Esophagus muscularis mucosa (tissue), 4 donors: ENCODE data around the gene SLC25A23. TPM values are rescaled to one million over a fixed set of nuclear protein-coding genes. Genes with fewer than 3 reads are reported as not detected.

Experiments used
- DNase-seq: peaks from one replicate; pipeline ENCODE4 v3.0.0-alpha.2; 2017; ENCODE audit errors: extremely low spot score
- H3K27ac ChIP-seq, 4 donors: fragments of 200-600 bp; sonication (generic); replicated peaks in 1 of 4; 1 replicate in 3 of 4; 2 replicates in 1 of 4; pipeline ENCODE4 v1.5.1; 2016 to 2019; ENCODE audit warnings: mild to moderate bottlenecking in 1 of 4
- H3K27me3 ChIP-seq, 4 donors: fragments of 200-600 bp; sonication (generic); one replicate each; pipeline versions ENCODE4 v1.5.1 to v1.6.0; 2016 to 2019
- H3K36me3 ChIP-seq, 4 donors: fragments of 200-600 bp; sonication (generic); one replicate each; pipeline ENCODE4 v1.5.1; 2016 to 2019
- H3K4me1 ChIP-seq, 4 donors: fragments of 200-600 bp; sonication (generic); one replicate each; pipeline ENCODE4 v1.5.1; 2016 to 2019
- H3K4me3 ChIP-seq, 4 donors: fragments of 200-600 bp; sonication (generic); 1 replicate in 2 of 4; 2 replicates in 2 of 4; pipeline ENCODE4 v1.5.1; 2016 to 2019; ENCODE audit warnings: mild to moderate bottlenecking in 4 of 4, moderate library complexity in 1 of 4
- H3K9me3 ChIP-seq, 4 donors: fragments of 200-600 bp; sonication (generic); 1 replicate in 3 of 4; 2 replicates in 1 of 4; pipeline ENCODE4 v1.5.1; 2016 to 2019
- EP300 ChIP-seq: sonication (generic); formaldehyde crosslinking; IDR thresholded peaks from one replicate; pipeline ENCODE4 v1.6.1; 2017; ENCODE audit warnings: antibody characterized with exemption
- POLR2A ChIP-seq: fragments of 450-650 bp; IDR thresholded peaks from one replicate; pipeline ENCODE4 v1.6.1; 2017; ENCODE audit warnings: antibody characterized with exemption, moderate library complexity, mild to moderate bottlenecking, low read depth
- POLR2AphosphoS5 ChIP-seq, 2 donors: sonication (generic); formaldehyde crosslinking; IDR thresholded peaks; one replicate each; pipeline ENCODE4 v1.6.1; 2017; ENCODE audit warnings: antibody characterized with exemption in 2 of 2
- WGBS: methylation state at CpG from one replicate; pipeline ENCODE4 v1.1.5; 2018; 5-methylcytosine and 5-hydroxymethylcytosine counted together
- intact Hi-C: fragments of 100-400 bp; cut with DNase I; formaldehyde crosslinking; loops from one replicate; pipeline ENCODE4 v1.15.1; 2023
- total RNA-seq, 4 donors: library from RNA; depleted of rRNA; stranded (reverse); fragments of >200 nt; gene quantifications; one replicate each; pipeline versions ENCODE4 v1.1.0 to v1.2.1, GENCODE V29; 2016
- TF ChIP-seq, protein P1 (sequence below), 3 experiments: fragments of 200-600 bp in 2 of 3; fragments of 450-650 bp in 1 of 3; sonication (generic) in 2 of 3; IDR thresholded peaks; one replicate each; pipeline ENCODE4 v1.5.1; 2017 to 2019; ENCODE audit warnings: antibody characterized with exemption in 3 of 3, mild to moderate bottlenecking in 2 of 3, moderate library complexity in 1 of 3

The SLC25A23 gene
- total RNA-seq, 4 donors from 2014 or later = 215 to 412 (median 315) TPM

DNA sequence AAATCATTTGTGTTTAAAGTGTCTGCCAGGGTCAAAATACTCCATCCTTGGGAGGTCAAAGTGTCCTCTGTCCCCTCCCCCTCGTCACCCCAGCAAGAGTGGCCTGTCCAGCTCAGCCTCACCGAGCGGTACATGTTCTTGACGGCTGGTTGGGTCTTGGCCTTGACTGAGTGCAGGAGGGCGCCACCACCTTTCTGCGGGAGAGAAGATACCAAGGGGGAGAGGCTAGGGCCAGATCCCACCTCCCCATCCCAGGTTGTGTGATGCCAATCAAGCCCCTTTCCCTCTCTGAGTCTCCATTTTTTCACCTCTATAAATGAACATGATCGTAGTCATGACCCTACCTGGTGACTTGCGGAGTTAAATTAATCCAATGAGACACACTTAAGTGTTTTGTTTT, 10.6 kb upstream of the SLC25A23 start:
- WGBS = 80% methylated on average over 8 of the region's 8 CpGs
- DNase-seq = no peak
- H3K9me3 ChIP-seq = no peaks in the 10 kb centered on the region
- intact Hi-C loops = no loop called here
- H3K4me3 ChIP-seq = no peak overlapping the region
- H3K36me3 ChIP-seq = no peaks in the 10 kb centered on the region
- peaks cover 0 to 2% (median under 1%) of the 10 kb centered on the region in 4 donors for H3K4me1 ChIP-seq
- H3K27ac ChIP-seq = no peak overlapping the region
- no peak for TF ChIP-seq POLR2AphosphoS5 (IDR thresholded peaks at IDR 0.05)
- TF ChIP-seq EP300 = no peak
- TF ChIP-seq, protein P1, sequence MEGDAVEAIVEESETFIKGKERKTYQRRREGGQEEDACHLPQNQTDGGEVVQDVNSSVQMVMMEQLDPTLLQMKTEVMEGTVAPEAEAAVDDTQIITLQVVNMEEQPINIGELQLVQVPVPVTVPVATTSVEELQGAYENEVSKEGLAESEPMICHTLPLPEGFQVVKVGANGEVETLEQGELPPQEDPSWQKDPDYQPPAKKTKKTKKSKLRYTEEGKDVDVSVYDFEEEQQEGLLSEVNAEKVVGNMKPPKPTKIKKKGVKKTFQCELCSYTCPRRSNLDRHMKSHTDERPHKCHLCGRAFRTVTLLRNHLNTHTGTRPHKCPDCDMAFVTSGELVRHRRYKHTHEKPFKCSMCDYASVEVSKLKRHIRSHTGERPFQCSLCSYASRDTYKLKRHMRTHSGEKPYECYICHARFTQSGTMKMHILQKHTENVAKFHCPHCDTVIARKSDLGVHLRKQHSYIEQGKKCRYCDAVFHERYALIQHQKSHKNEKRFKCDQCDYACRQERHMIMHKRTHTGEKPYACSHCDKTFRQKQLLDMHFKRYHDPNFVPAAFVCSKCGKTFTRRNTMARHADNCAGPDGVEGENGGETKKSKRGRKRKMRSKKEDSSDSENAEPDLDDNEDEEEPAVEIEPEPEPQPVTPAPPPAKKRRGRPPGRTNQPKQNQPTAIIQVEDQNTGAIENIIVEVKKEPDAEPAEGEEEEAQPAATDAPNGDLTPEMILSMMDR (IDR thresholded peaks at IDR 0.05) = no peak
- peaks cover 0 to 23% (median 2%) of the 10 kb centered on the region in 4 donors for H3K27me3 ChIP-seq

DNA sequence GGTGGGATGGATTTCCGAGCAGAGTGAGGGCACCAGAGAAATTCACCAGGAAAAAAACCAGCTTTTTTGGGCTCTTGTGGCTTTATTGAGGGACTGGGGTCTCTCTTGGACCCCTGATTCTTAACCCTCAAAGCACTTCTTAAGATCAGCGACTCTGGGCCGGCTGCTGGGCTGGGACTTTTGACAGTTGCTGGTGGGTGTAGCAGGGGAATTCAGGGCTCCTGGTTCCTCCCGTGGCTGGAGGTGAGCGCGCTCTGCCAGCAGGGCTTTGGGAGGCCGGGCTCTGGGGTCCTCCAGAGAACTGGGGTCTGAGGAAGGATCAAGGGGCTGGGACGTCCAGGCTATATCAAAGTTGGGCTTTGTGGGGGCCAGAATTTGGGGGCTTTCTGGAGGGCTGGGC, 7.8 kb upstream of the SLC25A23 start:
- WGBS = 77% methylated on average over 8 of the region's 8 CpGs
- intact Hi-C loops = no loop called here
- Histone ChIP-seq H3K36me3 (no peaks in the 10 kb centered on the region), H3K27ac (no peak overlapping the region), H3K4me1 (peaks cover 0 to 8% (median 4%) of the 10 kb centered on the region in 4 donors), H3K9me3 (no peaks in the 10 kb centered on the region), H3K27me3 (peaks cover 0 to 31% (median 14%) of the 10 kb centered on the region in 4 donors), H3K4me3 (no peak overlapping the region)
- no peak for DNase-seq
- no peak for TF ChIP-seq EP300
- TF ChIP-seq POLR2A = no peak
- no peak for TF ChIP-seq POLR2AphosphoS5 (IDR thresholded peaks at IDR 0.05)
- TF ChIP-seq, protein P1 (IDR thresholded peaks at IDR 0.05) = no peak

DNA sequence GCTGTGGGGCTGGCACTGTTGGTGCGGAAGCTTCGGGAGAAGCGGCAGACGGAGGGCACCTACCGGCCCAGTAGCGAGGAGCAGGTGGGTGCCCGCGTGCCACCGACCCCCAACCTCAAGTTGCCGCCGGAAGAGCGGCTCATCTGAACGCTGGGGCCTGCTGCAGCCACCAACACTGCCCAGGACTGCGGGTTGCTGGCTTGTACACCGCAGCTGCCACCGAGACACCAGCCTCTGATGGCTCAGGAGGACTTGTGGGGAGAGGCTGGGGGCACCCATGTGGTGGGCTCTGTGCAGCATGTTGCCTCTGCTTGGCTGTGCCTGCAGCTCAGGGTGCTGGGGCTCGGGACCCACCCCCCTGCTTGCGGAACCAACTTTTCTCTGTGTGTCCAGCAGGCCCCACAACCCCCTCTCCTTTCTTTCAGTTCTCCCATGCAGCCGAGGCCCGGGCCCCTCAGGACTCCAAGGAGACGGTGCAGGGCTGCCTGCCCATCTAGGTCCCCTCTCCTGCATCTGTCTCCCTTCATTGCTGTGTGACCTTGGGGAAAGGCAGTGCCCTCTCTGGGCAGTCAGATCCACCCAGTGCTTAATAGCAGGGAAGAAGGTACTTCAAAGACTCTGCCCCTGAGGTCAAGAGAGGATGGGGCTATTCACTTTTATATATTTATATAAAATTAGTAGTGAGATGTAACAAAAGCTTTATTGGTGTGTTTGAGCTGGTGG, 7.1 kb upstream of the SLC25A23 start:
- Histone ChIP-seq H3K27me3 (peaks cover 0 to 31% (median 14%) of the 10 kb centered on the region in 4 donors), H3K4me1 (peaks cover 0 to 8% (median 4%) of the 10 kb centered on the region in 4 donors), H3K9me3 (no peaks in the 10 kb centered on the region), H3K4me3 (no peak overlapping the region), H3K27ac (no peak overlapping the region), H3K36me3 (no peaks in the 10 kb centered on the region)
- 81% methylated on average over 5 of the region's 21 CpGs for WGBS
- DNase-seq = no peak
- TF ChIP-seq, protein P1 (IDR thresholded peaks at IDR 0.05) = no peak
- no peak for TF ChIP-seq POLR2A
- no peak for TF ChIP-seq POLR2AphosphoS5 (IDR thresholded peaks at IDR 0.05)
- no peak for TF ChIP-seq EP300
- intact Hi-C loops = no loop called here

DNA sequence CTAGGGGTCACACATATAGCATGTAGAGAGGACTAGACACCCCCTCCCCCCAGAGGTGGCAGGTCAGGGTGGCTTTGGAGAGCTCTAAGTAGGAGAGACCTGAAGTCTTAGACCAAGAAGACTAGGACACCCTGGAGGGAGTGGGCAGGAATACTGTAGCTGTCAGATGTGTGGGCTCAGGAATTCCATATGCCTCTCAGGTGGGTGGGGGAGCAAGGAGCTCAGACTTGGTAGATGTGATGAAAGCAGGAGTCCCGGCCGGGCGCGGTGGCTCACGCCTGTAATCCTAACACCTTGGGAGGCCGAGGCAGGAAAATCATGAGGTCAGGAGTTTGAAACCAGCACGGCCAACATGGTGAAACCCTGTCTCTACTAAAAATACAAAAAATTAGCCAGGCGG, 6.1 kb upstream of the SLC25A23 start:
- Histone ChIP-seq H3K27me3 (peaks cover 0 to 31% (median 14%) of the 10 kb centered on the region in 4 donors), H3K4me1 (peaks cover 0 to 11% (median 7%) of the 10 kb centered on the region in 4 donors), H3K36me3 (no peaks in the 10 kb centered on the region), H3K9me3 (no peaks in the 10 kb centered on the region), H3K27ac (no peak overlapping the region), H3K4me3 (no peak overlapping the region)
- intact Hi-C loops = no loop called here
- TF ChIP-seq, protein P1 (IDR thresholded peaks at IDR 0.05) = no peak
- TF ChIP-seq EP300 = no peak
- no peak for TF ChIP-seq POLR2AphosphoS5 (IDR thresholded peaks at IDR 0.05)
- TF ChIP-seq POLR2A = no peak
- WGBS = 97% methylated on average over 8 of the region's 8 CpGs
- no peak for DNase-seq

DNA sequence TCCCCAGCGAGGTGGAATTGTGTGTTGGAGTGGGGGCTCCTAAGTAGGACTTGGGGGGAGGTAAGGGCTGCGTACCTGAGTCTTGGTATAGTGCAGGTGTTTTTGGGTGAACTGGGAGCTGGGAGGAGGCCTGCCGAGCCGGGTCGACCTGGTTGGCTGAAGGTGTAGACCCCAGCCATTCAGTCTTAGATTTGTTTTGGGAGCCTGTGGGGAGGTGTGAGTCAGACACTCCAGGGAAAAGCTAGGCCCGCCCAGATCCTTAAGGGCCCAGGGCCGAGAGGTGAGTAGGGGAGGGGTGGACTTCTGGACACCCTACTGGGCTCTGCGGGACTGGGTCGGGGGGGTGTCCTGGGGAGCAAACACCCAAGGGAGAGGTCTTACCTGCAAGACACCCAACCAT, 5.4 kb upstream of the SLC25A23 start:
- H3K27me3 ChIP-seq = peaks cover 0 to 31% (median 14%) of the 10 kb centered on the region in 4 donors
- DNase-seq = no peak
- 54% methylated on average over 8 of the region's 9 CpGs for WGBS
- H3K4me1 ChIP-seq = peaks cover 0 to 13% (median 9%) of the 10 kb centered on the region in 4 donors
- intact Hi-C loops = no loop called here
- TF ChIP-seq POLR2A (no peak), EP300 (no peak), POLR2AphosphoS5 (IDR thresholded peaks at IDR 0.05) (no peak)
- TF ChIP-seq, protein P1 (IDR thresholded peaks at IDR 0.05) = no peak
- H3K9me3 ChIP-seq = no peaks in the 10 kb centered on the region
- no peak overlapping the region for H3K4me3 ChIP-seq
- no peaks in the 10 kb centered on the region for H3K36me3 ChIP-seq
- H3K27ac ChIP-seq = no peak overlapping the region
